Measurements from ENCODE around the gene TRPV4.
"Not testable (repeated sequence)": the region's sequence is repeated elsewhere in the genome, so short reads cannot be mapped to it uniquely, and the experiment has no call there.

The TRPV4 gene
- 0.07 to 0.24 reads per million in 2 donors for total RNA-seq

- no peak for DNase-seq
These were observed at the start of gene TRPV4 for GRCh38 chr12:109833307-109834189. TSS of gene TRPV4 (minus strand) at chr12:109833398. CDS start at chr12:109814796, 18,602 bp downstream.

- DNase-seq: no peak
These were observed 48.6 kb upstream of the TRPV4 start for GRCh38 chr12:109881752-109882151.

GRCh38 chr12:109880938-109881337 is 47.7 kb upstream of the TRPV4 start:
- DNase-seq: no peak

- DNase-seq: peak; percentile 85
These were observed 47.1 kb upstream of the TRPV4 start, which contains the start of gene GLTP for GRCh38 chr12:109880043-109880931. TSS of gene GLTP (minus strand) at chr12:109880541. CDS start at chr12:109880374, 167 bp downstream.

- DNase-seq: no peak
These were observed 46.3 kb upstream of the TRPV4 start for GRCh38 chr12:109879351-109880042.

- DNase-seq: no peak
These were observed 45.6 kb upstream of the TRPV4 start for GRCh38 chr12:109878749-109879148.

- no peak for DNase-seq
These were observed 45.0 kb upstream of the TRPV4 start for GRCh38 chr12:109878247-109878625.

GRCh38 chr12:109877504-109878246 is 44.5 kb upstream of the TRPV4 start:
- no peak for DNase-seq

- DNase-seq: no peak
These were observed 43.2 kb upstream of the TRPV4 start for GRCh38 chr12:109876406-109876805.

- DNase-seq: no peak
These were observed 42.5 kb upstream of the TRPV4 start for GRCh38 chr12:109875572-109876131.

- DNase-seq: no peak
These were observed 40.5 kb upstream of the TRPV4 start for GRCh38 chr12:109873653-109874052.

- DNase-seq: no peak
These were observed 38.6 kb upstream of the TRPV4 start for GRCh38 chr12:109871668-109872314.

- DNase-seq: no peak
These were observed 37.5 kb upstream of the TRPV4 start for GRCh38 chr12:109870648-109871047.

- DNase-seq: no peak
These were observed 35.2 kb upstream of the TRPV4 start for GRCh38 chr12:109868182-109869051.

GRCh38 chr12:109864916-109865315 is 31.7 kb upstream of the TRPV4 start:
- no peak for DNase-seq

GRCh38 chr12:109863847-109864712 is 30.9 kb upstream of the TRPV4 start:
- no peak for DNase-seq

- DNase-seq: not testable (repeated sequence)
These were observed 29.3 kb upstream of the TRPV4 start for GRCh38 chr12:109862491-109862890.

- no peak for DNase-seq
These were observed 28.6 kb upstream of the TRPV4 start for GRCh38 chr12:109861689-109862314.

- DNase-seq: no peak
These were observed 27.8 kb upstream of the TRPV4 start for GRCh38 chr12:109860977-109861376.

All from T-helper 9 cell (primary cell).